ENCODE results near the gene HSPA6. TPM values are rescaled to one million over a fixed set of nuclear protein-coding genes. Genes with fewer than 3 reads are reported as not detected.
"Not testable (repeated sequence)": the region's sequence is repeated elsewhere in the genome, so short reads cannot be mapped to it uniquely, and the experiment has no call there.

Gene HSPA6
- total RNA-seq, 1 experiment from 2014 or later = 0.11 TPM

- DNase-seq (ENCODE audit: low read depth) = not testable (repeated sequence)
These were observed 33.4 kb downstream of the HSPA6 start for GRCh38 chr1:161557506-161558450.

GRCh38 chr1:161560960-161561715 is 36.8 kb downstream of the HSPA6 start:
- not testable (repeated sequence) for DNase-seq (ENCODE audit: low read depth)

DNA sequence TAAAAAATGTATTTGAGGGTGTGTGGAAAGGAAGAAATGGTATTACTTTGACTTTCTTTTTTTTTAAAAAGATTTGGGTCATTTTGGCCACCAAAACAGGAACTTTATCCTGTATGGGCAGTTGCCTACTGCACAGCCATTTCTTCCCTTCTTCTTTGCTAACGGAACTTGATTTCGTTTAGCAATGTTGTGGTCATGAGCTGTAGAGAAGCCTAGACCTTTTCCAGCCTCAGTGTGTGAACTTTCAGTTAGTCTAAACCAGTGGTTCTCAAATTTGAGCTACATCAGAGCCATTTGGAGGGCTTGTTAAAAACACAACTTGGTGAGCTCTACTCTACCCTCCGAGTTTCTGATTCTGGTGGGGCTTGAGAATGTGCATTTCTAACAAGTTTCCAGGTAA is 38.1 kb downstream of the HSPA6 start:
- DNase-seq (ENCODE audit: low read depth) = not testable (repeated sequence)

GRCh38 chr1:161563522-161563921 is 39.2 kb downstream of the HSPA6 start:
- DNase-seq (ENCODE audit: low read depth) = not testable (repeated sequence)

- not testable (repeated sequence) for DNase-seq (ENCODE audit: low read depth)
These were observed 42.2 kb downstream of the HSPA6 start for GRCh38 chr1:161566602-161566960.

- not testable (repeated sequence) for DNase-seq (ENCODE audit: low read depth)
These were observed 47.4 kb downstream of the HSPA6 start for GRCh38 chr1:161571703-161572102.

Other genes starting within 250 kb of the HSPA6 start
- 10.7 TPM in 2 replicates for gene MPZ, start 214.6 kb upstream of the HSPA6 start, total RNA-seq (2014; rRNA removed)
- gene SDHC, start 210.2 kb upstream of the HSPA6 start, total RNA-seq (2014; rRNA removed) = 32.8 and 34.1 TPM in 2 replicates
- not detected in 2 replicates for gene CFAP126, start 156.7 kb upstream of the HSPA6 start, total RNA-seq (2014; rRNA removed)
- gene FCGR2A, start 19.1 kb upstream of the HSPA6 start, total RNA-seq (2014; rRNA removed) = 0.45 TPM in 1 of 2 replicates, not detected in the other
- gene FCGR3A, start 25.3 kb downstream of the HSPA6 start, total RNA-seq (2014; rRNA removed) = not detected in 2 replicates
- not detected in 2 replicates for gene FCGR3B, start 106.6 kb downstream of the HSPA6 start, total RNA-seq (2014; rRNA removed)
- not detected in 2 replicates for gene FCGR2B, start 138.6 kb downstream of the HSPA6 start, total RNA-seq (2014; rRNA removed)
- gene FCRLA, start 182.7 kb downstream of the HSPA6 start, total RNA-seq (2014; rRNA removed) = 0.51 TPM in 1 of 2 replicates, not detected in the other
- gene FCRLB, start 197.0 kb downstream of the HSPA6 start, total RNA-seq (2014; rRNA removed) = 0.64 and 0.75 TPM in 2 replicates
- 28.0 and 29.1 TPM in 2 replicates for gene DUSP12, start 225.2 kb downstream of the HSPA6 start, total RNA-seq (2014; rRNA removed)
- 19.0 and 23.5 TPM in 2 replicates for gene ATF6, start 241.8 kb downstream of the HSPA6 start, total RNA-seq (2014; rRNA removed)